Measurements from ENCODE around the gene ACP7.
"Not testable (repeated sequence)": the region's sequence is repeated elsewhere in the genome, so short reads cannot be mapped to it uniquely, and the experiment has no call there.

Gene ACP7

DNA sequence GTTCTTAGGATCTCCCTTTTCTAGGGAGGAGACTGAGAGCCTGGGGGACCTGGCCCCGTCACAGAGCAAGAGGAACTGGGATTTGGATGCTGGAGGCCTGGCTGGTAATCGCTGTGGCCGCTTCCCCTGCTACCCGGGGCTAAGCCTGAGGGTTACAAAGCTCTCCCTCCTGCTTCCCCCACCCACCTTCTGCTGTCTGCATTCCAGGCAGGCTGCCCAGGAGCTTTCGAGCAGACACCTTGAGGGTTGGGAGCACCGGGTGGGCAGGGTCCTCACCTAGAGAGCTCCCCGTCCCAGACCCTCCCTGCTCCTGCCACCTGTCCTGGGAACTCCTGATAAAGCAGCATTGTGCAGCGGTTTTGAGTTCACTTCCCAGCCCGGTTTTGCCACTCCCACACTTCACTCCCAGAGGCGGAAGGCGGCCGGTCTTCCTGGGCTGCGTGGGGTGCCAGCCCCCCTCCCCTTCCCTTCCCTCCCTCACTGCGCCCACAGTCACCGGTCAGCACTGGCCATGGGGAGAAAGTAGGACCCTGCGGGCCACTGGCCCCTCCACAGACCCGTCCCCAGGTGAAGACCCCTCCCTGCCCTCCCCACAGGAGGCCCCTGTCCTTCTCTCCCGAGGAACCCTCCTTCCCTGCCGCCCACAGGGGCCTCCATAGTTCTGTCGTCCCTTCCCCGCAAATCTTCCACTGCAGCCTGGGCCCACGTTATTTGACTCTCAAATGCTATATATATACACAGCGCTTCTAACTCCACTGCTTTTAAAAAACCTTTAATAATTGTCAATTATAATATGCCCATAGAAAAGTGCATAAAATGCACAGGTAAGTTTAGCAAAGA is 49.5 kb downstream of the ACP7 start:
- ATAC-seq, result no peak

DNA sequence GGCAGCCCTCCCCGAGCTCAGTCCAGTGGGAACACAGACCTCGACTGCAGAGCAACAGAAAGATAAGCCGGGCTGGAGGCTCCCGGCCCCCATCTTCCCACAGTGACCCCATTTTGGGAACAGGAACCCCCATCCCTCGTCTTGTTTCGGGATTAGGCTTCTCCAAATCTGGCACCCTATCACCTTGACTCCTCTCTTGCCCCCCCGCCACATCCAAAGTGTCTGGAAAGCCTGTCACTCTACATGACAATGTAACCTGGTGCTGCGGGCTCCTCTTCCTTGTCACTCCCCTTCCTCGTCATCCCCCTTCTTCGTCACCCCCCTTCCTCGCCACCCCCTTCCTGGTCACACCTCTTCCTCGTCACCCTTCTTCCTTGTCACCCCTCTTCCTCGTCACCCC is 51.5 kb downstream of the ACP7 start:
- ATAC-seq, result no peak

DNA sequence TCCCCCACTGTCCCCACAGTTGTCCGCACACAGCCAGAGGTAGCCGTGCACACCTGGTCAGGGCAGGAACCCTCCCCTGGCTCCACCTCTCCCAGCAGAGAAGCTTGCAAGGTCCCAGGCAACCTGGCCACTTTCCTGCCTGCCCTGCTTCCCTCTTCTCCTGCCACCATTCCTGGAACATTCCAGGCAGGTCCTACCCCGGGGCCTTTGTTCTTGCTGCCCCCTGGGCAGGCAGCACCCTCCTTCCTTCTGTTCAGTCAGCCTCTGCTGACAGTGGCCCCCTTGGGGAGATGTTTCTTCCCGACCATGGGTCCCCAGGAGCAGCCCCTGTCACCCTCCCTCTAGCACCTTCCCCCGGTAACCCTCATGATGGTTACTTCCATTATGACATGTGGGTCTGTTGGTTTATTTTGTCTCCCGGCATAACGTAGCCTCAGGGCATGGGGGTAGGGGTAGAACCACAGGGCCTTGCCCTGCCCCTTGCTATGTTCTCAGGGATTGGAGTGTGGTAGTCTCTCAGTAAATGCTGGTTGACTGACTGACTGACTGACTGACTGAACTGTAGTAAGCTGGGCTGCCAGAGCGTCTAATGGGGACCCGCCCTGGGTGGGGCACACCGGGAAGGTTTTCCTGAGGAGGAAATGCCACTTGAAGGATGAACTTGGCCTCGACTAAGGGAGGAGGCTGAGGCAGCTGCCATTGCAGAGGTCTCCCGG is 52.2 kb downstream of the ACP7 start:
- ATAC-seq, result no peak

DNA sequence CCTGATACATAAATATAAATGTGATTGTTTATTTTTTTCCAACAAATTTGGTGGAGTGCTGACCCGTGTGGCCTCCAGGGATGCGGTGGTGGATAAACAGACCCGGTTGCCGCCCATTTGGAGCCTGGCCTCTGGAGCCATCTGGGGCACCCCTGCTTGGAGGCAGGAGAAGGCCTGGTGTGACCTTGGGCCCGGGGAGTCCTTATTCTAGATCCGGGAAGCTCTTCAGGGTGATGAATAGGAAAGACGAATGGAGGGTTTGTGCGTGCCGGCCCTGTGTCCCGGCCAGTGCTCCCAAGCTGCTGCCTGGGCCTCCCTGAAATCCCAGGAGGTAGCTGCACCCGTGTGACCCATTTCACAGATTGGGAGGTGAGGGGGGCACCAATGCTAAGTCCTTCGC is 53.0 kb downstream of the ACP7 start:
- ATAC-seq, result no peak

DNA sequence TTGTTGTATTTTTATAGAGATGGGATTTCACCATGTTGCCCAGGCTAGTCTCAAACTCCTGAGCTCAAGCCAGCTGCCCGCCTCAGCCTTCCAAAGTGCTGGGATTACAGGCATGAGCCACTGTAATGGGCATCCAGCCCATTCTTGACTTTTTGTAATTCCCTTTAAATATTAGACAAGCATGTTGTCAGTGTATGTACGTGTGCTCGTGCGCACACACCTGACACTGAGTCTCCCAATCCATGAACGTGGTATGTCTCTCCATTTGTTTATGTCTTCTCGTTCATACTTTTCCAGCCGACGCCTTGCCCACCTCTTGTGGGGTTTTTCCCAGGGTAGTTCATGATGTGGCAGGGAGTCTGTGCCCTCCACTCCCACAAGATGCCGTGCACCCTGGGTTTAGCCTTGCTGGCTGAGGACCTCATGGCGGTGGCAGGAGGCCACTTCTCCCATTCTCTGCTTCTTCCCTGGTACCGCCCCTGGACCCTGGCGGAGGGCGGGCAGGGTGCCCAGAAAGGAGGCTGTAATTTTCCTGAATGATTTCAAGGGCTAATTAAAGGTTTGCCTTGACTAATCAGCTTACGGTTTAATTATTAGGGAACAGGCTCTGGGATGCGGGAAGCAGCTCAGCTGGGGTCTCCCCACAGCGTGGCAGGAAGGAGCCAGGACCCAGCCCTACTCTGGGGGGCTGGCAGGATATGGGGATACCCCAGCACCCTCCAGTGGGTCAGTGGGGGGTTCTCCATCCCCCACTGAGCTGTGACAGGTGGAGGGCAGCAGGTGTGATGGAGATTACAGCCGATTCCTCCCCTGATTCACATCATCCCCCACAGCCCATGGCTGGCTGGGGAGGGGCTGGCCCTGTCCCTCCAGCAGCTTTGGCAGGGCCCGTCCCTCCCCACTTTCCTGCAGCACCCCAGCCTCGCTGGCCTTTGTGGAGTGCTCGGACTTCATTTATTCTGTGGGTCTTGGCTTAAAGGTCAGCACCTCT is 54.3 kb downstream of the ACP7 start:
- no peak for ATAC-seq

DNA sequence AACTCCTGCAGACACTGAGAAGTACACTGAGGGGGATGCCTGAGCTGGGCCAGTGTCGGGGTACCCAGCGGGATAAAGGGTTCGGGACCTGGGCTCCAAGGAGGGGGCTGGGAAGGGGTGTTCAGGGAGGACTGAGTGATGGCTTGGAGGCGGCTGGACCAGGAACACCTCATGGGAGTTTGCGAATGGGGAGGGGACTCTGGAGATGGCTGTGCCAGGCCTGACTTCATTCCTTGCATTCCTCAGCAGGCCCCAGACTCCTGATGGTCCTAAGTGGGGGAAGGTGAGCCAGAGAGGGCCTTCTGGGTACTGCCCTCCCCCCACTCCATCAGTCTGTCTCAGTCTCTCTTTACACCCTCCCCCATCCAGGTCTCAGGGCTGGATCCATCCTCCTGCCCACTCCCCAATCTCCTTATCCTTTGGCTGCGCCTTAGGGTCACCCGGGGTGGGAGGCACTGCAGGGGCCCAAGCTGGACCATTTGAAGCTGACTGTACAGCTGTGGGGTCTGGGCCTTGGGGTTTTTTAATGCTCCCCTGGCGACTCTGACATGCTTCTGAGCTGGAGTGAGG is 55.2 kb downstream of the ACP7 start:
- ATAC-seq, result no peak

DNA sequence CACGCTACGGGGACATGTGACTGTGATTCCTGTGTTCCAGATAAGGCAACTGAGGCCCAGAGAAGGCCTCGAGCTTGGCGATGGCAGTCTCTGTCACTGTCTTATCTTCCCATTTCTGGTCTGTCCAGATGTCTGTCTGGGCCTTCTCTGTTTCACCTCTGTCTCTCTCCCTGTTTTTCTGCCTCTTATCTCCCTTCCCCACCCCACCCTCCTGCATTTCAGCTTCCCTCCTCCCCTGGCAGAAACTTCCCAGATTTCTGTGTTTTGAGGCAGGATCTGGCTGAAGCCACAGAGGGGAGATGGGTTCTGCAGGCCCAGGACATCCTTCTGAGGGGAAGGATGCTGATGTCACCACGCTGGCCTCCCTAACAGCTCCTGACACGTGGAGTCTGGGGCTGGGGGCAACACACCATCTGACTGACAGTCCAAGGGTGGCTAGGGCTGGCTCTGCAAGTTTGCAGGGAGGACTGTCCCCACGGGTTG is 55.8 kb downstream of the ACP7 start:
- ATAC-seq, result no peak

DNA sequence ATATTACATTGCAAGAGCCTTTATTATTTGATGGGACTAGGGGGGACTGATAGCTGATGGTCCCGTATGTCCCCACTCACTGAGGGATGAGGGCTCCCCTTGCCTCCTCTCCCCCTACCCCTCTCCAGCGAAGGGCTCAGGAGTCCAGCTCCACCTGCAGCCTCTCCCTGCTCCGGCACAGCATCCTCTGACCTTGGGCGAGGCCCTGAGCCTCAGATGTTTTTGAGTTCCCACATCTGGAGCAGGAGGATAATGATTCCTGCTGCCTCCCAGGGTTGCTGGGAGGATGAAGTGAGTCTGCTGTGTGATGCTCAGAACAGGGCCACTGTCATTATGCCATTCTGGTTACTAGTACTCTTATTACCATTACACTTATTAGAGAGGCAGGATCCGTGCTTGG is 56.4 kb downstream of the ACP7 start:
- ATAC-seq, result no peak

DNA sequence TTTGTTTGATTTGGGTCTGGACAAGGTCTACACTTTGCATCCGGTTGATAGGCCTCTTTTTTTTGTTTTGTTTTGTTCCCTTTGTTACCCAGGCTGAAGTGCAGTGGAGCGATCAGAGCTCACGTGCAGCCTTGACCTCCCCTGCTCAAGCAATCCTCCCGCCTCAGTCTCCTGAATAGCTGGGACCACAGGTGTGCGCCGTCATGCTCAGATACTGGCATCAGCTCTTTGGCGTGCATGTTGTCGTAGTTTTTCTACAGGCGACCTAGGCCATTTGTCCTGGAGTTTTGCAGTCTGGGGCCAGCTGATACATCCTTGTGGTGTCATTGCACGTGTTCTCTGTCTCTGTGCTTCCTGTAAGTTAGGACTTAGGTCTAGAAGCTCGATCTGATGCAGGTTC is 57.8 kb downstream of the ACP7 start:
- ATAC-seq, result no peak

DNA sequence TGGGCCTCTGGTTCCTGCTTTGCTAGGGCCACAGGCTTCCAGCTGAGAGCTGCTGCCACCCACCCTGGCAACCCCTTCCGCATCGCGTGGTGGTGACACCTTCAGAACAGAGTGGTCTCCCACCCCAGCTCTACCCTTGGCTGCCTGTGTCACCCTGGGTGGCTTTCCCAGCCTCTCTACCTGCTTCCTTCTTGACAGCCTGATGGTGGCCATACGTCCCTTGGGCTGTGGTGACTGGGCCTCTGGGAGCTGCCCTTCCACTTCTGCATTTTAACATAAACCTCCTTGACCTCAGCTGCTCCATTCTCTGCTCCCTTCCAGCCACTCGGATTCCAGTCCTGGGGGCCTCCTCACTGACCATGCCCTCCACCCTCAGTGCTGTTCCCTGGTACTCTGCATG is 58.5 kb downstream of the ACP7 start:
- ATAC-seq, result no peak

DNA sequence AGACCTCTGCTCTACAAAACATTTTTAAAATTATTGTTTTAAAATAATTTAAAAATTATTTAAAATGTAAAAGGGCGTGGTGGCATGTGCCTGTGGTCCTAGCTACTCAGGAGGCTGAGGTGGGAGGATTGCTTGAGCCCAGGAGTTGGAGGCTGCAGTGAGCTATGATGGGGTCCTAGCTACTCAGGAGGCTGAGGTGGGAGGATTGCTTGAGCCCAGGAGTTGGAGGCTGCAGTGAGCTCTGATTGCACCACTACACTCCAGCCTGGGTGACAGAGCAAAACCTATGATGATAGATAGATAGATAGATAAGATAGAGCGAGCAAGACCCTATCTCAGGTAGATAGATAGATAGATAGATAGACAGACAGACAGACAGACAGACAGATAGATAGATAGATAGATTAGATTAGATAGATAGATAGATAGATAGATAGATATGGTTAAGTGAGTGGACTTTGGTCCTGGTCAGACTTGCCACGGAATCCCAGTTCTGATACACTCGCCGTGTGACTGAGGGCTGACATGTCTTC is 59.7 kb downstream of the ACP7 start:
- not testable (repeated sequence) for ATAC-seq

DNA sequence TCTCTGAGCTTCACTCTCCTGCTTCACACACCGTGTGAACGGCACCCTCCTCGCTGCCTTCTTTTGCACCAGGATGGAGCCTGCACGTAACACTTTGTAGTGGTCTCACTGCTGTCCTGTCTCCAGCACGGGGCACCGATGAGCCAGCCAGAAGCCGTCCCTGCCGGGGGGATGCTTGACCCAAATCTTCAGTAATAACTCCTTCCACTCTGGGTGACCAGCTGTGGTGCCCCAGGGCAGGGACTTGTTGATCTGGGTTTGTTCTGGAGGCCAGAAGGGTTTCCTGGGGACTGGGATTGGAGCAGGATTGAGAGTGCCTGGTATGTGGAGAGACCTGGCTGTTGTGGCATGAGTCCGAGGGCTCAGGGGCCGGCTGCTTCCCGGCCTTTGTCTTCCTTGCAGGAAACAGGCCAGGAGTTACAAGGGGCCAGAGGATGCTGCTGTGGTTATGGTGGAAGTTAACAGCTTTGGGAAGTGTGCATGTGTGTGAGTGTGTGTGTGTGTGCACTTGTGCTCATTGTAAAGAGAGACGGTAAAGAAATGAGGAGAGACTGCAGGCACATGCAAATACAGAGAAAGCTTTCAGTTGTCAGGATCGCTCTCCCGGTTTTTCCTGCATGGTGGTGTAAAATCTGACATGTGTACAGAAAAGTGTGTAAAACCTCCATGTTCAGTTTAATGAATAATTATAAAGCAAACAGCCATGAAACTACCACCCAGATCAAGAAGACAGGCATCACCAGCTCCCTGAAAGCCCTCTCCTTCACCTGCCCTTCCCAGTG is 60.3 kb downstream of the ACP7 start:
- ATAC-seq, result no peak

DNA sequence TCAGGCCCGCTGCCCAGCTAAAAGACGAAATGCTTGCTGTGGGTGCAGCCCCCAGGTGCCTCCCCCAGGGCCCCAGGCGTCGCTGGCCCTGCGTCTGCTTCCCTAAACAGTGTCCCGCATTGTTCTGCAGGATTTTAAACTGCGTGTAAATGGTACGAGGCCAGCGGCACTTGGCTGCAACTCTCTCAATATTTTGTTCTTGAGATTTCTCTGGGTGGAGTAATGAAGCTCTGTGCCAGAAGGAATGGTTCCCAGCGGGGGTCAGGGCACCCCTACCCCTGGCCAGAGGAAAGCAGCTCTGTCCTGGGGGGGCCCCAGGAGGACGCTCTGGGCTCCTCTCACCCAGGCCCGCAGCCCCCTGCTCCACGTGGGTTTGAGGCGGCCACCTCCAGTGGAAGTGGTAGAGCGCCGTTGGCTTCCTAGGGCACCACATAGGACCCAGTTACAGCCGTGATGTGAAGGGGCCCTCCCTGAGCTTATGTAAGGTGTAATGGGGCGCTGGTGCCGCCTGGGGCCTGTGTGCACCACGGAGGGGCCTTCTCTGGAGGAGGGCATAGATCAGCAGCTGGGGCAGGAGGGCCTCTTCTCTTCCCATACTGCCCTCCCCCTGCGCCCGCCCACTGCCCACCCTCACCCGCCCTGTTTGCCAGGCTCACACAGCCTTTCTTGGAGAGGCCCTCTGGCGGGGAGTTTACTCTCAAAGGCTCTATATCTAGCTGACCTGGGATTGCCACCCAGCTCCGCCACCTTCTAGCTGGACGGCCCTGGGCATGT is 61.2 kb downstream of the ACP7 start:
- ATAC-seq, result no peak

DNA sequence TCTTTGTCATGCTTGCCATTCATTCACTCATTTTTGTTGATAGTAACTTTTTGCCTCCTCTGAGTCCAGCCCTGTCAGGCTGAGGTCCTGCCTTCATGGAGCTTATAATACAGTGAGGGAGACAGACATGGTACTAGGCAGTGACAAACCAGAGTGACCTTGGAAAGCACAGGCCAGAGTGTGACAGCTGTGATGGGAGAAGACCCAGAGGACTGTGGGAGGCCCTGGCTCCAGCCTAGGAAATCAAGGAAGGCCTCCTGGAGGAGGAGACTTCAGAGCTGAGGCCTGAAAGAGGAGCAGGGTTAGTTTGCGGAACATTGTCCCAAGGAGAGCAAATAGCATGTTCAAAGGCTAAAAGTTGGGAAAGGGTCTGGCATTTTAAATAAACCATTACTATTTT is 61.9 kb downstream of the ACP7 start:
- ATAC-seq, result no peak

DNA sequence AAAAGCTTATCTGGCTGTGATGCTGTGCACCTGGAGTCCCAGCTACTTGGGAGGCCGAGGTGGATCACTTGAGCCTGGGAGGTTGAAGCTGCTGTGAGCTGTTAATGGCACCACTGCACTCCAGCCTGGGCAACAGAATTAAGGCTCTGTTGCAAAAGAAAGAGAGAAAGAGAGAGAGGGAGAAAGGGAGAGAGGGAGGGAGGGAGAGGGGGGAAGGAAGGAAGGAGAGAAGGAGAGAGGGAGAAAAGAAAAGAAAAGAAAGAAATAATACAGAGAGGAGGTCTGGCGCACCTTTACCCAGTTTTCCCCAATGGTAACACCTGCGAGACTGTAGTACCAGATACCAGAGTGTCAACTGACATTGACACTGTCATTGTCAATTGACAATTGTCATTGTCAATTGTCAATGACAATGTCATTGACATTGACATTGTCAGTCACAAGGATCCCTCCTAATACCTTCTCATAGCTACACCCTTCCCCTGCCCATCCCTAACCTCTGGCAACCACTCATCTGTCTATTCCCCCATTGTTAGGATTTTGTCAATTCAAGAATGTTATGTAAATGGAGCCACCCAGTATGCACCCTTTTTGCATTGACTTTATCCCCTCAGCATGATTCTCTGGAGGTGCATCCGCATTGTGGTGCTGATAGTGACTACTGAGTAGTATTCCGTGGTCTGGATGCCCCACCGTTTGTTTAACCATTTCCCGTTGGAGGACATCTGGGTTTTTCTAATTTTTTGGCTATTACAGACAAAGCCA is 62.7 kb downstream of the ACP7 start:
- no peak for ATAC-seq

DNA sequence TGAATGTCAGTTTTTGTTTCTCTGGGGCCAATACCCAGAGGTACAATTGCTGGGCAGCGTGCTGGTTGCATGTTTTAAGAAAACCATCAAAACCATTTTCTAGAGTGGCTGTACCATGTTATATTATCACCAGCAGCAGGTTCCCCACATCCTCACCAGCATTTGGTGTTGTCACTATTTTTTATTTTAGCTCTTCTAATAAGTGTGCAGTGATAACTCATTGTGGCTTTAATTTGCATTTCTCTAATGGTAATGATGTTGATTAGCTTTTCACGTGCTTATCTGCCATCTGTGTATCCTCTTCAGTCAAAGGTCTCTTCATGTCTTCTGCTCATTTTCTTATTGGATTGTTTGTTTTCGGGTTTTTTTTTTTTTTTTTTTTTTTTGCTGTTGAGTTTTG is 63.3 kb downstream of the ACP7 start:
- peak; percentile 69 to 85 for ATAC-seq

DNA sequence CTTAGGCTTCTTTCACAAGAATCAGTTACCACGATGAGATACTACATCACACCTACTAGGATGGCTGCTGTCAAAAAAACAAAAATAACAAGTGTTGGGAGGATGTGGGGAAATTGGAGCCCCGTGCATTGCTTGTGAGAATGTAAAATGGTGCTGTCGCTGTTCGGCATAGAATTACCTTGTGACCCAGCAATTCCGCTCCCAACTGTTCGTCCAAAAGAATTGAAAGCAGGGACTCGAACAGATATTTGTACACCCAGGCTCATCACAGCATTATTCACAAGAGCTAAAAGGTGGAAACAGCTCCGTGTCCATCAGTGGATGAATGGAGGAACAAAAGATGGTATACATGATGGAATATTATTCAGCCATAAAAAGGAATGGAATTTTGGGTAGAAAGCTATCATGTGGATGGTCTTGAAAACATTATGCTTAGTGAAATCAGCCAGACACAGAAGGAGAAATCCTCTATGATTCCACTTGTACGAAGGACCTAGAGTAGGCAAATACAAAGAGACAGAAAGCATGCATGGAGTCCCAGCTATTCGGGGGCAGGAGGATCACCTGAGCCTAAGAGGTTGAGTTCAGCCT is 64.9 kb downstream of the ACP7 start:
- ATAC-seq, result no peak

DNA sequence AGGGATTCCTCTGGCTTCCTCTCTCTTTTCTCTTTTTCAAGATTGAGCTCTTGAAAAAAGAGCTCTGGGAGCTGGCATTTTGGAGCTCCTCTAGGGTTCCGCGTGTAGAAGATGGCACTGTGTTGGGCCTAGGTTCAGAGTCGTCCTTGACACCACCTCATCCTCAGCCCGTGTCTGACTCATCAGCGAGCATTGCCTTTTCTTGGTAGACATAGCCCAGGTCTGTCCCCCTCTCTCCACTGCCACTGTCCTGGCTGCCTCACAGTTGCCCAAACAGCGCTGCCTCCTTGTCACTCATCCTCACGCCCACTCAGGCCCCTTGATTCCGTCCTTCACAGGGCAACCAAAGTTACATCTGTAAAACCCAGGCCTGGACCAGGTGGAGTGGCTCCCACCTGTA is 66.1 kb downstream of the ACP7 start:
- no peak for ATAC-seq

DNA sequence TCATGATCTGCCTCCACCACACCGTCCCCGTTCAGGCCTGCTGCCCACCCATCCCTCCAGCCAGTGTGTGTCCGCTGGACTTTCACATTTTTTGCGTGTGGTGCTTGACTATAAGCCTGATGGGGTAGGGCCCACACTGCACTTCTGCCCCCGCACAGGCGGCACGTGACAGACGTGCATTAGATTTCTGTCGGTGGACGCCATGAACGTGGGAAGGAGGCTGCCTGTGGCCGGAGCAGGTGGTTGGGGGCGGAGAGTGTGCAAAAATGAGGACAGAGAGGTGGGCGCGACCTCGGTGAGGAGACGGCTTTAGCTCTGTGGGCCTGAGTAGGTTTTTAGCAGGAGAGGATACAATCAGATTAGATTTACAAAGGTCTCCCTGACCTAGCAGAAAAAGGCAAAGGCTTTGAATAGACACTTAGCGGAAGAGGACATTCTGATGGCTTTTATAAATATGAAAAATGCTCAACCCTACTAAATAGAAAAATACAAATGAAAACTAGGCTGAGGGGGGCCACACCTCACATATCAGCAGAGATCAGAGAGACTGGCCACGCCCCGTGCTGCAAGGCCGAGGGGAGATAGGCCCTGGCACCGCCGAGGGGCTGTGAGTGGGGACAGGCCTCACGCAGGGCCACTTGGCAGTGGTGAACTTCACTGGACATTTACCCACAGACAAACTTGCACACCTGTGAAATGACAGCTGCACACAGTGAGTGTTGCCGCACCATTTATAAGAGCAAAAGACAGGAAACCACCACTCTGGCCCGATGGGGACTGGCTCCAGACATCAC is 66.8 kb downstream of the ACP7 start:
- ATAC-seq, result no peak

Measured in activated CD4-positive, CD25-positive, alpha-beta regulatory T cell treated with anti-CD3 and anti-CD28 coated beads, Interleukin-2, amount 50 U/mL, for 24 hours (primary cell).